CD4-positive, alpha-beta T cell treated with Interleukin-4 for 1 hour (primary cell): ENCODE results near the gene INSYN1.
"Not testable (repeated sequence)": the region's sequence is repeated elsewhere in the genome, so short reads cannot be mapped to it uniquely, and the experiment has no call there.

Experiments used
- DNase-seq, 2 donors: peaks; one replicate each; pipeline ENCODE4 v3.0.0-alpha.2; 2020 to 2022

Gene INSYN1, protein sequence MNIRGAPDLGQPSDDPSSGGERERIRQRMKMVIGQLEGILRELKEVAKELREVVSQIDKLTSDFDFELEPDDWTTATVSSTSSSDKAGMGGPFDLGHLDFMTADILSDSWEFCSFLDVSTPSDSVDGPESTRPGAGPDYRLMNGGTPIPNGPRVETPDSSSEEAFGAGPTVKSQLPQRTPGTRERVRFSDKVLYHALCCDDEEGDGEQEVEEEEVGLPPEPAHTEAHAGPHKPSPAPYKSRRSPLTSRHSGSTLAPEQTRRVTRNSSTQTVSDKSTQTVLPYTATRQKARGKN

DNA sequence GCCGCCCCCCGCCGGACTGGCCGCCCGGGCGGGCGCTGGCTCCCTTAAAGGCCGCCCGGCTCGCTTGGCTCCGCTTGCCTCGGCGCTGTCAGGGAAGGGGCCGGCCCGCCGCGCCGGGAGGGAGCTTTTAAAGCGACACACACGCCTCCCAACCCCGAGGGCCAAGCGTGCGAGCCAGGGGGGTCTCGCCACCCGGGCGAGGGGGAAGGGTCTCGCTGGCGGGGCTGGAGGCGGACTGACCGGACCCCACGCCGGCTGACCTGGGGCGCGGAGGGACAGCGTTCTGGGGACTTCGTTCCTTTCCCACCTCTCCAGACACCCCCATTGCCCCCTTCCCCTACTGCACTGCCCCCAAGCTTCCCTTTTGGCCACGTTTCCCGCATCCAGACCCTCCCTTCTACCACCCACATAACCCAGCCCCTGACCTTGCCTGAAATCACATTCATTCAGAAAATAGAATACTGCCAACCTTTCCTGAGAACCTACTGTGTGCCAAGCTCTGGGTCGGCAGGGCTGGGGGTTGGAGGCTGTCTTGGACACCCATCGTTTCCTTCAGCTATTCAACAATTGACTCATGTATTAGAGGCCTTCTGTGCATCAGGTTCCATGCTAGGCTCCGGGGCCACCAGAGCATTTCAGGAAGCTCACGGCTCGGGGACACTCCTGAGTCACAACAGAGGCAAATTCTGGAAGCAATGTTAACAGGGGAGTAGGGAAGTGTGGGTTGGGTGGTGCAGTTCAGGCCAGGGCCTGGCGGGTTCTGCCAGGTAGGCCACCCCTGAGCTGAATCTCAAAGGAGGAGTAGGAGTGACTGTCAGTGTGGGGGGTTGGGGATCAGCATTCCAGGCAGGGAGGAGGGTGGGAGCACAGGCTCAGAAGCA is at the start of gene INSYN1:
INSYN1 (minus strand) TSS at position 102 of the 881 bp plus-strand sequence. CDS start 2,221 bp downstream, outside the sequence.
- DNase-seq = no peak

GRCh38 chr15:73802431-73803041 is 49.4 kb upstream of the INSYN1 start:
- no peak for DNase-seq

DNA sequence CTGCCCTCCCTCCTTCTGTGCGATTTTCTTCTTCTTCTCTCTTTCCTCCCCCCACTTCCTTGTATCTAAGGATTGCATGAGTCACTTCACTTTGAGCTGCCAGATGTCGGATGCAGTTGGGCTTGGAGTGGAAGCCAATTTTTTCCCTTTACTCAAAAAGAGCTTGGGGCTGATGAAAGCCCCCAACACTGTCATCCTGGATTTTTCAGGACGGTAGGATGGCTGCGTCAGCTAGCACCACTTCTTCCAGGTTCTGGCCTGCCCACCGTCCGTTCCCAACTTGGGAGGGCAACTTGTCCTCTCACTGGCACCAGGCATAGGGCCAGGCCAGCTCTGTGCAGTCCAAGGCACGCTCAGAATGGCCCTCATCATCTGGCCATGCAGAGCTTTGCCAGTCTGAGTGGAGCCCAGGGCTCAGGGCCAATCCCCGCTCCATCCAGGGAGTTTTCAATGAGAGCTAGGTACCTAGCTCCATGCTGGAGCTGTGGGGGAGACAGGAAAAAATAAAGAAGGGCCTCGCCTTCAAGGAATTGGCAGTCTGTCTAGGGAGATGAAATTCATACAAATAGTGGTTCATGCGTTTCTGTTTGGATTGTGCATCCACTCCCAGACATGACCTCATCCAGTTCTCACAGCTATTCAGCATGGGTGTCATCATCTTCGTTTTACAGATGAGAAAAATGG is 47.7 kb upstream of the INSYN1 start:
- no peak for DNase-seq

DNA sequence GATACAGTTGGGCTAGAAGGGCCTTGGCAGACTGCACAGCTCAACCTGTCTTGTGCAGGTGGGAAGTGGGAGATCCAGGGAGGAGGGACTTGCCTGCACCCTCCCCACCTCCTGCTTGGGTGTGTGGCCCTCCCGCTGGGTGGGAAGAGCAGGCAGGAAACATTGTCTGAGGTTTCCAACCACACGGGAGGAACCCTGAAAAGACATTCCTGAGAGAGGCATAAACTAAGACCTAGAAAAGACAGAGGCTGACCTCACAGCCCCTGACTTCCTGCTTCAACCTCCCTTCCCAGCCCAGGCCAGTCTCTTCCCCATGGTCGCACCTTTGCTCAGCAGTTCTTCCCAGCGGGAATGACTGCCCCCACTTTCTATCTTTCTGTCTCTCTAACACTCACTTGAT is 46.3 kb upstream of the INSYN1 start:
- no peak for DNase-seq

DNA sequence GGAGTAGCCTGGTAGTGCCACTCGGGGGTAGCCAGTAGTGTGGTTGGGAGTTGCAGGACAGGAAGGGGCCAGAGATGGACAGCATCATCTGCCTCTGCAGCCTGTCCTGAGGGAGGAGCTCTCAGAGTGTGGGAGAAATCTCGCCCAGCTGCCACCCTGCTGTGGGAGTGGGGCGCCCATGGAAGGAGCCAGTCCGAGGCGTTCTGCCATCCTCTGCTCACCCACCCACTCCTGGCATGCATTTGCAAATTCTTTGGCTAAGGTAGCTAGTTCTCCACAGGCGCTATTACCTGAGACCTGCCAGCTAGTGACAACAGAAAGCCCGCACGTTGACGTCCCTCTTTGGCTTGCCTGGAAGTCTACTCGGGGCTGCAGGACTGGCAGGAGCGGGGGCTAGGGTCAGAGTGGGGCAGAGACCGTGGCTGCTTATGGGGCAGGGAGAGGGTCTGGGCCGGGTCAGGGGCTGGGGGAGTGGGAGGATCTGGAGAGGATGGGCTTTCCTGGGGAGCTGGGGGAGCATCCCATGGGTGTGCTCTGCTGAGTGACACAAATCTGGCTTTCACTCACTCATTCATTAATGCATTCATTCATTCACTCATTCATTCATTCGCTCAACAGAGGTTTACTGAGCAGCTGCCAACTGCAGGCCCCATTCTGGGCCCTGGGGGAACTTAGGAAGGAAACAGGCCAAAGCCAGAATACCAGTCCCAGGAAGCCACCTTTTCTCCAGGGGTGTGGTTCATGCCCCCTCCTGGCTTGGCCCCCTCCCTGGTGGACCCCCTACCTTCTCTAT is 44.4 kb upstream of the INSYN1 start:
- no peak for DNase-seq

- DNase-seq = no peak
Measured at GRCh38 chr15:73796331-73796831, 43.2 kb upstream of the INSYN1 start.

GRCh38 chr15:73794443-73795133 is 41.4 kb upstream of the INSYN1 start:
- no peak for DNase-seq

DNA sequence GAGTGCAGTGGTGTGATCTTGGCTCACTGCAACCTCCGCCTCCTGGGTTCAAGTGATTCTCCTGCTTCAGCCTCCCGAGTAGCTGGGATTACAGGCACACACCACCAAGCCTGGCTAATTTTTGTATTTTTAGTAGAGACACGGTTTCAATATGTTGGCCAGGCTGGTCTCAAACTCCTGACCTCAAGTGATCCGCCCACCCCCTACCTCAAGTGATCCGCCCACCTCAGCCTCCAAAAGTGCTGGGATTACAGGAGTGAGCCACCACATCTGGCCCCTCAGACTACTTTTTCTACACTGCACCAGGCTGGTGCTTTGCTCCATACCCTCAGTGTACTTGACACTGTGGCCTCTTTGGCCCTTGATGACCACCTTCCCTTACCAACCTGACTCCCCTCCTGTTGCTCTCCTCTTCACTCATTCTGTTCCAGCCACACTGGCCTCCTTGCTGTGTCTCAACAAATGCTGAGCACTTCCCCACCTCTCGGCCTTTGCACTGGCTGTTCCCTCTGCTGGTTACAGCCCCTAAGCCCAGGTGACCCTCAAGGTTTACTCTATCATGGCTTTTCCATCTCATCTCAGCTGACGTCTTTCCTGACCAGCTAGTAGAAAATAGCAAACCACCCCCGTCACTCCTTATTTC is 39.9 kb upstream of the INSYN1 start:
- DNase-seq = not testable (repeated sequence)

GRCh38 chr15:73792415-73792814 is 39.3 kb upstream of the INSYN1 start:
- DNase-seq = no peak

GRCh38 chr15:73789521-73790240 is 36.5 kb upstream of the INSYN1 start:
- DNase-seq = no peak

DNA sequence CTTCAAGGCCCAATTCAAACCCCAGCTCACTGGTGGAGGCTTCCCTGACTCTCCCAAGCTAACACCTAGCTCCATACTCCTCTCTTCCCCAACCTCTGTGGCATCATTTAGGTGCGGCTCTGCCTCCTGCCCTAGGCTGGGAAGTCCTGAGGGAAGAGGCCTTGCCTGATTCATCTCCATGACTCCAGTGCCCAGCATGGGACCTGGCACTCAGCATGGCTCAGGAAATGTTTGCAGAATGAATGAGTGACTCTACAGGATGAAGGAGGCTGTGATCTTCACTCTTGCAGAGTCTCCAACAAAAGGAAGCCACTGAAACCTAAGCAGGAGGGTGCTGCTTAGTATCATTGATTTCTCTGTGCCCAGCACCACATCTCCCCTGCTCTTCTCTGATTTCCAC is 34.5 kb upstream of the INSYN1 start:
- no peak for DNase-seq

- no peak for DNase-seq
Measured at GRCh38 chr15:73786538-73786937, 33.4 kb upstream of the INSYN1 start.

DNA sequence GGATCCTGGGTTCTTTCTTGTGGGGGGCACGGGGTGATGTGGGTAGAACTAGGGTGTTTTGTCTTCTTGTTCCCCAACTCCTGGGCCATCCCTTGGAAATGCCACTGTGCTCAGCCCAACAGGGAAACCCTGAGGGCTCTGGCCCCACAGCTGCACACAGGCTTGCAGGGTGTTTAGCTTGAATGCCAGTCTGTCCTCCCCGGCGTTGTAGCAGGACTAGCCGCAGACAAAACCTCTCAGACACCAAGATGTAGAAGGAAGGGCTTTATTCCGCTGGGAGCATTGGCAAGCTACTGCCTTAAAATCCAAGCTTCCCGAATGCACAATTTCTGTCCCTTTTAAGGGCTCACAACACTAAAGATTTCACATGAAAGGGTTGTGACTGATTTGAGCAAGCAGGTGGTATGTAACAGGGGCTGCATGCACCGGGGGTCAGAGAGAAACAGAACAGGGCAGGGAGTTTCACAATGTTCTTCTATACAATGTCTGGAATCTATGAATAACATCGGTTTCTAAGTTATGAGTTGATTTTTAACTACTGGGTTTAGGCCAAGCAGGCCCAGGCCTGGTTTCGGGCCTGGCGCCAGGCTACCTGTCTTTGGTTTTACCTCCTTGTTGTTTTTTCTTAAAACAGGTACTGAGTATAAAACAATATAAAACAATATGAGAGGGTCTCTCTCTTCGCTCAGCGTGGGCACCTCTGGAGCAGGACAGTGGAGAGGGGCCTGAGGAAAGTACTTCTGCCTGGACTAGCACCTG is 32.3 kb upstream of the INSYN1 start:
- not testable (repeated sequence) for DNase-seq

GRCh38 chr15:73784291-73784690 is 31.1 kb upstream of the INSYN1 start:
- no peak for DNase-seq

- no peak for DNase-seq
Measured at GRCh38 chr15:73782344-73782959, 29.3 kb upstream of the INSYN1 start.

GRCh38 chr15:73781038-73781925 is 28.1 kb upstream of the INSYN1 start:
- no peak for DNase-seq

GRCh38 chr15:73779974-73780373 is 26.8 kb upstream of the INSYN1 start:
- DNase-seq = no peak

DNA sequence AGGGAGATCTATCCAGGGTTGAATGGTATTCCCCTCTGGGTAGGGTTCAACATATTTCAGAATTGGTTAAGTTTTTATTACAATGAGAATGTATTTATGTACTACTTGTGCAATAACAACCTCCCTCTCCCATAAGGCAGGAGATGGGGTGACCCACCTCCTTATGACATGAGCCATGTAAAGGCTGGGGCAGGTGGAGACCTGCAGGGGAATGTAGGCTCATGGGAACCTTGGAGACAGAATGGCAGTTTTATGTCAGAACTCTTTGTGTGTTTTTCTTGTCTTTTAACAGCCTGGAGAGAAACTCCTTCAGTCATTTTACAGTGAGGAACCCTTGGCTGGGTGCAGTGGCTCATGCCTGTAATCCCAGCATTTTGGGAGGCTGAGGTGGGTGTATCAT is 24.6 kb upstream of the INSYN1 start:
- no peak for DNase-seq
